A549 (cell line): ENCODE measurements around the gene CENATAC. TPM values are rescaled to one million over a fixed set of nuclear protein-coding genes. Genes with fewer than 3 reads are reported as not detected.

Source experiments
- ATAC-seq, 2 experiments: fragments of 200-7000 bp in 1 of 2; fragments of >200 bp in 1 of 2; cut with Nextera tagmentation in 1 of 2; cut with Tn5 transposase in 1 of 2; 3 replicates each; pipeline versions ENCODE4 v1.8.0 to v1.9.1; 2018 to 2020; ENCODE audit warnings: mild to moderate bottlenecking in 1 of 2, moderate library complexity in 1 of 2
- CTCF ChIA-PET: fragments of 300-600 bp; sonication (Branson Sonifier 250); formaldehyde crosslinking; extraction: SDS; loops from one replicate; lab custom pipeline; 2021; ENCODE audit warnings: antibody characterized with exemption, inconsistent platforms; lab: Yijun Ruan, JAX
- POLR2A ChIA-PET: fragments of 350-600 bp; formaldehyde crosslinking; extraction: SDS; loops from one replicate; lab custom pipeline; 2021; ENCODE audit warnings: antibody characterized with exemption, inconsistent platforms; lab: Yijun Ruan, JAX
- DNase-seq, 2 experiments: peaks; one replicate each; pipeline versions ENCODE4 v3.0.0 to v3.0.0-alpha.2; 2011 to 2016; ENCODE audit warnings: low read depth in 1 of 2, low spot score in 1 of 2
- FAIRE-seq: peaks from 2 replicates; lab custom pipeline; 2011; peaks lifted over from hg19 to GRCh38; lab: Jason Lieb, UNC
- H3K27ac ChIP-seq, 2 experiments: fragments of >200 bp; sonication (Bioruptor Twin); formaldehyde crosslinking; 3 replicates each; pipeline ENCODE4 v1.5.1; 2016 to 2017
- H3K4me1 ChIP-seq: fragments of >200 bp; sonication (Bioruptor Twin); formaldehyde crosslinking; 3 replicates; pipeline ENCODE4 v1.6.1; 2016
- H3K4me2 ChIP-seq: fragments of >200 bp; sonication (Bioruptor Twin); formaldehyde crosslinking; 3 replicates; pipeline ENCODE4 v1.6.1; 2016
- H3K4me3 ChIP-seq: fragments of >200 bp; sonication (Bioruptor Twin); formaldehyde crosslinking; 3 replicates; pipeline ENCODE4 v1.5.1; 2016
- H3K9me3 ChIP-seq: fragments of >200 bp; sonication (Bioruptor Twin); formaldehyde crosslinking; 3 replicates; pipeline ENCODE4 v1.6.1; 2016
- CHD2 ChIP-seq: fragments of 150-350 bp; IDR thresholded peaks from 2 replicates; pipeline ENCODE4 v1.6.1; 2014; ENCODE audit warnings: low read length; ENCODE audit not compliant: partially characterized antibody
- CHD4 ChIP-seq: fragments of 200-600 bp; sonication (generic); IDR thresholded peaks from 2 replicates; pipeline ENCODE4 v1.6.1; 2016; ENCODE audit warnings: antibody characterized with exemption, mild to moderate bottlenecking, borderline replicate concordance
- EP300 ChIP-seq, 2 experiments: fragments of >200 bp; sonication (Bioruptor Twin); formaldehyde crosslinking; IDR thresholded peaks; 2 replicates in 1 of 2; 3 replicates in 1 of 2; pipeline ENCODE4 v1.6.1; 2016 to 2017
- FOSB ChIP-seq: fragments of 250-450 bp; sonication (Bioruptor Pico); IDR thresholded peaks from 2 replicates; pipeline ENCODE4 v1.5.0; 2020; ENCODE audit warnings: mild to moderate bottlenecking, moderate library complexity
- FOSL2 ChIP-seq, 2 experiments: fragments of 450-650 bp in 1 of 2; fragments of >200 bp in 1 of 2; sonication (Bioruptor Twin) in 1 of 2; formaldehyde crosslinking; IDR thresholded peaks; 2 replicates each; pipeline versions ENCODE4 v1.5.0 to v1.6.1; 2016 to 2020; ENCODE audit warnings: mild to moderate bottlenecking in 1 of 2, moderate library complexity in 1 of 2
- HDAC2 ChIP-seq: fragments of 200-600 bp; sonication (generic); IDR thresholded peaks from 2 replicates; pipeline ENCODE4 v1.6.1; 2016
- HOXA7 ChIP-seq: fragments of 250-450 bp; sonication (Bioruptor Pico); IDR thresholded peaks from 2 replicates; pipeline ENCODE4 v1.5.0; 2020; ENCODE audit warnings: mild to moderate bottlenecking, moderate library complexity
- HOXB13 ChIP-seq: fragments of 250-450 bp; sonication (Bioruptor Pico); IDR thresholded peaks from 2 replicates; pipeline ENCODE4 v1.5.0; 2020; ENCODE audit warnings: low read depth, mild to moderate bottlenecking, moderate library complexity
- JUN ChIP-seq, 2 experiments: fragments of >200 bp; sonication (Bioruptor Twin); formaldehyde crosslinking; IDR thresholded peaks; 2 replicates in 1 of 2; 3 replicates in 1 of 2; pipeline ENCODE4 v1.6.1; 2016 to 2017
- KDM1A ChIP-seq: fragments of 200-600 bp; sonication (generic); IDR thresholded peaks from 2 replicates; pipeline ENCODE4 v1.6.1; 2016; ENCODE audit warnings: low read depth, mild to moderate bottlenecking
- MYC ChIP-seq: IDR thresholded peaks from 2 replicates; pipeline ENCODE4 v1.6.1; 2012; ENCODE audit warnings: mild to moderate bottlenecking, inconsistent platforms, low read length, improper control_type of control experiment, borderline replicate concordance
- RARB ChIP-seq: fragments of 250-450 bp; sonication (Bioruptor Pico); IDR thresholded peaks from 2 replicates; pipeline ENCODE4 v1.8.0; 2021; ENCODE audit warnings: mild to moderate bottlenecking, moderate library complexity
- RNF2 ChIP-seq: fragments of 200-600 bp; sonication (generic); IDR thresholded peaks from 2 replicates; pipeline ENCODE4 v1.6.1; 2016; ENCODE audit warnings: low read depth, mild to moderate bottlenecking, antibody characterized with exemption, moderate library complexity, borderline replicate concordance
- SREBF2 ChIP-seq: fragments of 450-650 bp; IDR thresholded peaks from 2 replicates; pipeline ENCODE4 v1.6.1; 2014; ENCODE audit warnings: mild to moderate bottlenecking, moderate library complexity
- TFCP2L1 ChIP-seq: fragments of 250-450 bp; sonication (Bioruptor Pico); IDR thresholded peaks from 2 replicates; pipeline ENCODE4 v1.5.0; 2021; ENCODE audit warnings: mild to moderate bottlenecking
- WGBS: methylation state at CpG from one replicate; pipeline ENCODE4 v1.1.6; 2017; ENCODE audit errors: missing lambda C conversion rate; 5-methylcytosine and 5-hydroxymethylcytosine counted together
- polyA plus RNA-seq, 4 experiments: library from polyadenylated mRNA; depleted of rRNA in 3 of 4; stranded (reverse); fragments of >200 nt; fragmentation: RNase III in 1 of 4; extraction: RNeasy Plus Mini Kit Qiagen cat#74134 plus additional on column Dnase treatment in 1 of 4; gene quantifications; 2 replicates in 3 of 4; 3 replicates in 1 of 4; pipeline ENCODE4 v1.2.3, GENCODE V29; 2011 to 2017
- TF ChIP-seq, protein P1 (sequence below): fragments of 250-450 bp; sonication (Bioruptor Pico); IDR thresholded peaks from 2 replicates; pipeline ENCODE4 v1.5.0; 2021; ENCODE audit warnings: mild to moderate bottlenecking, moderate library complexity, borderline replicate concordance
- TF ChIP-seq, protein P2 (sequence below): fragments of >200 bp; sonication (Bioruptor Twin); formaldehyde crosslinking; IDR thresholded peaks from 3 replicates; pipeline ENCODE4 v1.6.1; 2016
- TF ChIP-seq, protein P3 (sequence below): fragments of >200 bp; sonication (Bioruptor Twin); formaldehyde crosslinking; IDR thresholded peaks from 2 replicates; pipeline ENCODE4 v1.6.1; 2016
- TF ChIP-seq, protein P4 (sequence below): IDR thresholded peaks from 2 replicates; pipeline ENCODE4 v1.6.1; 2012
- TF ChIP-seq, protein P5 (sequence below): fragments of 250-450 bp; sonication (Bioruptor Pico); IDR thresholded peaks from 2 replicates; pipeline ENCODE4 v1.5.0; 2020; ENCODE audit warnings: low read depth, mild to moderate bottlenecking, moderate library complexity

CENATAC gene
- polyA plus RNA-seq, 2 of the 4 experiments (the other 2 are of a cell fraction) = 11.1 to 20.2 TPM

DNA sequence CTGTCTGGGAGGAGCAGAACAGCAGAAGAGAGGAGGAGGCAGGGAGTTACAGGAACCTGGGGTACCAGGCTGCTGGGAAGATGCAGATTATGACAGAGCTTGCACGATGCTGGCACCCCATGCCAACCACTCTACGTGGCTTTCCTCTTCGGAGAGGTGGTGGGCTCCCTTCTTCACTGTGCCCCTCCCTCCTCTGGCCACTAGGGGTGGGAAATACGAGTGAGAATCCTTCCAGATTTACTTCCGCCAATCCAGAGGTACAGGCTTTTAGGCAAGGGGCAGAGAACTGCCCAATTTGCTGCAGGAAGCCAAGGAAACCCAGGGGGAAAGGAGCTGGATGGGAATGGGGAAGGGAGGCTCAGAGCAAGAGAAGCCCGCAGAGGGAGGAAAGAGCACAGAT is 46.8 kb downstream of the CENATAC start:
- Histone ChIP-seq H3K4me1 (no peaks in the 10 kb centered on the region), H3K9me3 (no peaks in the 10 kb centered on the region), H3K27ac (no peak overlapping the region), H3K4me3 (no peak overlapping the region), H3K4me2 (no peak overlapping the region)
- peak; percentile 44 to 54; a peak in 3 of 6 replicates for ATAC-seq
- ChIA-PET POLR2A (interaction anchor here (0.6 kb wide), 1 partner anchor 37 kb away, joined by 3 read pairs; no protein-coding TSS in a partner anchor), CTCF (interaction anchor here (1.0 to 1.2 kb wide), 2 partner anchors 12 to 17 kb away, joined by 3 read pairs; no protein-coding TSS in a partner anchor)
- 84% methylated on average over 6 of the region's 6 CpGs for WGBS
- TF ChIP-seq, protein P1, sequence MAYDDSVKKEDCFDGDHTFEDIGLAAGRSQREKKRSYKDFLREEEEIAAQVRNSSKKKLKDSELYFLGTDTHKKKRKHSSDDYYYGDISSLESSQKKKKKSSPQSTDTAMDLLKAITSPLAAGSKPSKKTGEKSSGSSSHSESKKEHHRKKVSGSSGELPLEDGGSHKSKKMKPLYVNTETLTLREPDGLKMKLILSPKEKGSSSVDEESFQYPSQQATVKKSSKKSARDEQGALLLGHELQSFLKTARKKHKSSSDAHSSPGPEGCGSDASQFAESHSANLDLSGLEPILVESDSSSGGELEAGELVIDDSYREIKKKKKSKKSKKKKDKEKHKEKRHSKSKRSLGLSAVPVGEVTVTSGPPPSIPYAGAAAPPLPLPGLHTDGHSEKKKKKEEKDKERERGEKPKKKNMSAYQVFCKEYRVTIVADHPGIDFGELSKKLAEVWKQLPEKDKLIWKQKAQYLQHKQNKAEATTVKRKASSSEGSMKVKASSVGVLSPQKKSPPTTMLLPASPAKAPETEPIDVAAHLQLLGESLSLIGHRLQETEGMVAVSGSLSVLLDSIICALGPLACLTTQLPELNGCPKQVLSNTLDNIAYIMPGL (CRISPR knock-in tag) = no peak
- no peak for TF ChIP-seq HOXA7 (CRISPR knock-in tag)
- no peak for TF ChIP-seq EP300 (IDR thresholded peaks at IDR 0.05)
- TF ChIP-seq, protein P2, sequence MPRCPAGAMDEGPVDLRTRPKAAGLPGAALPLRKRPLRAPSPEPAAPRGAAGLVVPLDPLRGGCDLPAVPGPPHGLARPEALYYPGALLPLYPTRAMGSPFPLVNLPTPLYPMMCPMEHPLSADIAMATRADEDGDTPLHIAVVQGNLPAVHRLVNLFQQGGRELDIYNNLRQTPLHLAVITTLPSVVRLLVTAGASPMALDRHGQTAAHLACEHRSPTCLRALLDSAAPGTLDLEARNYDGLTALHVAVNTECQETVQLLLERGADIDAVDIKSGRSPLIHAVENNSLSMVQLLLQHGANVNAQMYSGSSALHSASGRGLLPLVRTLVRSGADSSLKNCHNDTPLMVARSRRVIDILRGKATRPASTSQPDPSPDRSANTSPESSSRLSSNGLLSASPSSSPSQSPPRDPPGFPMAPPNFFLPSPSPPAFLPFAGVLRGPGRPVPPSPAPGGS = no peak
- TF ChIP-seq RNF2 = no peak
- no peak for TF ChIP-seq CHD4
- FAIRE-seq = no peak
- no peak for DNase-seq

DNA sequence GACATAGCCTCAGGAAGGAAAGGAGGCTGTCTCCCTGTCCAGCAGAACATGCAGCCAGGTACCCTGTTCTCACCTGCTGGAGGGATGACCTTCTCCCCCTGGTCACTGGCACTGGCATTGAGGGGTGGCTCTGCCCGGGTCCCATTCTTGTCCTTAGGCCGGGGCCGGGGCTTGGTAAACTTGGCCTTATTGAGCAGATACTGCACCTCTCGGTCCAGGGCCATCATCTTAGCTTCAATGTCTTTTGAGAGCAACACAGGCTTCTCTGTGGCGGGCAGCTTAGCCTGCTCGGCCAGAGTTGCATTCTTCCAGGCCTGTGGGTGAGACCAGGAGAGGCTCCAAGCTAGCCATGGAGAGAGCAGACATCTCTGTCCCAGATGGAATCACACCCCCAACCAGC is 48.6 kb downstream of the CENATAC start:
- Histone ChIP-seq H3K4me1 (no peaks in the 10 kb centered on the region), H3K4me2 (no peak overlapping the region), H3K4me3 (no peak overlapping the region), H3K27ac (no peak overlapping the region), H3K9me3 (no peaks in the 10 kb centered on the region)
- no peak for ATAC-seq
- ChIA-PET POLR2A (interaction anchor here (0.6 kb wide), 1 partner anchor 41 kb away, joined by 3 read pairs; no protein-coding TSS in a partner anchor), CTCF (interaction anchor here (1.8 to 3.2 kb wide), 2 partner anchors 9 to 15 kb away, joined by 5 to 11 read pairs; partner anchors contain the start of gene SLC37A4)
- FAIRE-seq = no peak
- DNase-seq = no peak
- TF ChIP-seq, protein P3, sequence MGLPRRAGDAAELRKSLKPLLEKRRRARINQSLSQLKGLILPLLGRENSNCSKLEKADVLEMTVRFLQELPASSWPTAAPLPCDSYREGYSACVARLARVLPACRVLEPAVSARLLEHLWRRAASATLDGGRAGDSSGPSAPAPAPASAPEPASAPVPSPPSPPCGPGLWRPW = no peak
- TF ChIP-seq MYC = no peak
- TF ChIP-seq FOSL2 (IDR thresholded peaks at IDR 0.05) = no peak
- no peak for TF ChIP-seq FOSL2 (CRISPR knock-in tag; IDR thresholded peaks at IDR 0.05)
- WGBS = 100% methylated on average over 4 of the region's 6 CpGs

DNA sequence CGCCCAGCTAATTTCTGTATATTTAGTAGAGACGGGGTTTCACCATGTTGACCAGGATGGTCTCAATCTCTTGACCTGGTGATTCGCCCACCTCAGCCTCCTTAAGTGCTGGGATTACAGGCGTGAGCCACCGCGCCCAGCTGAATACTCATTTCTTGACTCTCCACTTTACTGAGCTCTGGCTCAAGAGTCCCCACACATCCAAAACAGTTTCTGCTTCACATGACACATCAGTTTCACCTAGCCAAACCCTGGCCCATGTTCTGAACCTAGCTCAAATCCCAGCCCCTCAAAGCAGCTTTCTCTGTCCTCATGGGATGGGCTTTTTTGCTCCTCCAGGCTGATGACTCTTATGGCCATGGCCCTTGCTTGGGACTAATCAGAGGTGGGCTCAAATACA is 49.3 kb downstream of the CENATAC start:
- no peaks in the 10 kb centered on the region for H3K9me3 ChIP-seq
- CTCF ChIA-PET = interaction anchor here (1.0 to 3.2 kb wide), 4 partner anchors 9 to 55 kb away, joined by 3 to 11 read pairs (median 6); partner anchors contain the start of genes HYOU1 and SLC37A4
- no peak overlapping the region for H3K4me2 ChIP-seq
- H3K4me1 ChIP-seq = no peaks in the 10 kb centered on the region
- TF ChIP-seq HOXB13 (CRISPR knock-in tag) = no peak
- no peak for TF ChIP-seq JUN (IDR thresholded peaks at IDR 0.05)
- TF ChIP-seq SREBF2 = no peak
- no peak for TF ChIP-seq KDM1A
- no peak for TF ChIP-seq HDAC2
- TF ChIP-seq, protein P4, sequence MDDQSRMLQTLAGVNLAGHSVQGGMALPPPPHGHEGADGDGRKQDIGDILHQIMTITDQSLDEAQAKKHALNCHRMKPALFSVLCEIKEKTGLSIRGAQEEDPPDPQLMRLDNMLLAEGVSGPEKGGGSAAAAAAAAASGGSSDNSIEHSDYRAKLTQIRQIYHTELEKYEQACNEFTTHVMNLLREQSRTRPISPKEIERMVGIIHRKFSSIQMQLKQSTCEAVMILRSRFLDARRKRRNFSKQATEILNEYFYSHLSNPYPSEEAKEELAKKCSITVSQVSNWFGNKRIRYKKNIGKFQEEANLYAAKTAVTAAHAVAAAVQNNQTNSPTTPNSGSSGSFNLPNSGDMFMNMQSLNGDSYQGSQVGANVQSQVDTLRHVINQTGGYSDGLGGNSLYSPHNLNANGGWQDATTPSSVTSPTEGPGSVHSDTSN = no peak
- TF ChIP-seq FOSB = no peak
- TF ChIP-seq TFCP2L1 (CRISPR knock-in tag) = no peak
- no peak for TF ChIP-seq CHD2
- TF ChIP-seq, protein P5, sequence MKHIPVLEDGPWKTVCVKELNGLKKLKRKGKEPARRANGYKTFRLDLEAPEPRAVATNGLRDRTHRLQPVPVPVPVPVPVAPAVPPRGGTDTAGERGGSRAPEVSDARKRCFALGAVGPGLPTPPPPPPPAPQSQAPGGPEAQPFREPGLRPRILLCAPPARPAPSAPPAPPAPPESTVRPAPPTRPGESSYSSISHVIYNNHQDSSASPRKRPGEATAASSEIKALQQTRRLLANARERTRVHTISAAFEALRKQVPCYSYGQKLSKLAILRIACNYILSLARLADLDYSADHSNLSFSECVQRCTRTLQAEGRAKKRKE (CRISPR knock-in tag) = no peak
- TF ChIP-seq FOSL2 (IDR thresholded peaks at IDR 0.05) = no peak
- no peak for TF ChIP-seq FOSL2 (CRISPR knock-in tag; IDR thresholded peaks at IDR 0.05)
- no peak for TF ChIP-seq RARB
- H3K27ac ChIP-seq = no peak overlapping the region
- no peak for DNase-seq
- WGBS = 86% methylated on average over 6 of the region's 6 CpGs
- H3K4me3 ChIP-seq = no peak overlapping the region
- FAIRE-seq = no peak
- POLR2A ChIA-PET = interaction anchor here (1.4 kb wide), 1 partner anchor 9 kb away, joined by 5 read pairs; the partner anchor contains the start of gene HYOU1
- ATAC-seq = no peak
